Keratinocyte (primary cell): Measurements from ENCODE around the gene DUSP16. TPM values are rescaled to one million over a fixed set of nuclear protein-coding genes. Genes with fewer than 3 reads are reported as not detected.

Experiments
- DNase-seq: peaks from one replicate; pipeline ENCODE4 v3.0.0-alpha.2; 2011; ENCODE audit warnings: low read depth, missing footprints, low spot score
- FAIRE-seq: peaks from 2 replicates; lab custom pipeline; 2011; peaks lifted over from hg19 to GRCh38; lab: Jason Lieb, UNC
- H2AFZ ChIP-seq: 2 replicates; pipeline ENCODE4 v1.6.0; 2012; ENCODE audit warnings: low read length, control low read depth, inconsistent platforms; ENCODE audit not compliant: control insufficient read depth
- H3K27ac ChIP-seq: 2 replicates; pipeline ENCODE4 v1.5.1; 2011; ENCODE audit warnings: low read length; ENCODE audit not compliant: control insufficient read depth, insufficient read depth
- H3K27me3 ChIP-seq: 3 replicates; pipeline ENCODE4 v1.6.0; 2011; ENCODE audit warnings: low read length; ENCODE audit not compliant: control insufficient read depth, insufficient read depth; ENCODE audit errors: extremely low read depth
- H3K36me3 ChIP-seq, 2 experiments: 2 replicates in 1 of 2; 3 replicates in 1 of 2; pipeline ENCODE4 v1.5.1; 2011; ENCODE audit warnings: low read length in 2 of 2, mild to moderate bottlenecking in 1 of 2; ENCODE audit not compliant: control insufficient read depth in 2 of 2, insufficient read depth in 2 of 2; ENCODE audit errors: extremely low read depth in 1 of 2
- H3K4me1 ChIP-seq: 3 replicates; pipeline ENCODE4 v1.5.1; 2011; ENCODE audit warnings: low read length; ENCODE audit not compliant: control insufficient read depth, insufficient read depth; ENCODE audit errors: extremely low read depth
- H3K4me2 ChIP-seq: 3 replicates; pipeline ENCODE4 v1.6.0; 2011; ENCODE audit warnings: low read depth, low read length; ENCODE audit not compliant: control insufficient read depth, insufficient read depth; ENCODE audit errors: extremely low read depth
- H3K4me3 ChIP-seq, 3 experiments: fragments of 200-600 bp in 1 of 3; sonication (generic) in 1 of 3; 2 replicates in 2 of 3; 3 replicates in 1 of 3; pipeline ENCODE4 v1.5.1; 2011 to 2016; ENCODE audit warnings: low read length in 3 of 3, mild to moderate bottlenecking in 3 of 3, control low read depth in 2 of 3, inconsistent platforms in 1 of 3, low read depth in 1 of 3, mixed read lengths in 1 of 3, mixed run types in 1 of 3, moderate library complexity in 1 of 3; ENCODE audit not compliant: control insufficient read depth in 2 of 3, insufficient read depth in 2 of 3; ENCODE audit errors: extremely low read depth in 1 of 3
- H3K79me2 ChIP-seq: 2 replicates; pipeline ENCODE4 v1.6.0; 2012; ENCODE audit warnings: low read length; ENCODE audit not compliant: control insufficient read depth, insufficient read depth
- H3K9ac ChIP-seq: 3 replicates; pipeline ENCODE4 v1.6.0; 2011; ENCODE audit warnings: low read length; ENCODE audit not compliant: control insufficient read depth, insufficient read depth; ENCODE audit errors: extremely low read depth
- H3K9me1 ChIP-seq: 3 replicates; pipeline ENCODE4 v1.6.0; 2011; ENCODE audit warnings: low read length; ENCODE audit not compliant: control insufficient read depth, insufficient read depth; ENCODE audit errors: extremely low read depth
- H3K9me3 ChIP-seq: 2 replicates; pipeline ENCODE4 v1.5.1; 2012; ENCODE audit warnings: low read depth, low read length; ENCODE audit not compliant: control insufficient read depth
- H4K20me1 ChIP-seq: 3 replicates; pipeline ENCODE4 v1.6.0; 2011; ENCODE audit warnings: low read length; ENCODE audit not compliant: control insufficient read depth, insufficient read depth; ENCODE audit errors: extremely low read depth
- EZH2 ChIP-seq: IDR thresholded peaks from one replicate; pipeline ENCODE4 v1.6.1; 2012; ENCODE audit warnings: inconsistent platforms, mild to moderate bottlenecking, low read length, moderate library complexity
- dilution Hi-C: fragments of 300-500 bp; cut with MboI; formaldehyde crosslinking; loops from one replicate; pipeline ENCODE4 v1.7.0; 2020; ENCODE audit warnings: low sequenced_read_pairs; ENCODE audit not compliant: extremely low pct_ligation_motif_present
- polyA plus RNA-seq, 5 experiments: library from polyadenylated mRNA; depleted of rRNA in 3 of 5; stranded (reverse) in 3 of 5; stranded (forward) in 1 of 5; unstranded in 1 of 5; fragments of >200 nt; gene quantifications; 1 replicate in 1 of 5; 2 replicates in 3 of 5; 3 replicates in 1 of 5; pipeline versions ENCODE4 v1.2.1 to v1.2.3, GENCODE V29; 2011 to 2012; ENCODE audit warnings: missing spikeins in 2 of 5, low read depth in 1 of 5, low replicate concordance in 1 of 5
- TF ChIP-seq, protein P1 (sequence below), 3 experiments: IDR thresholded peaks in 1 of 3; conservative IDR thresholded peaks in 1 of 3; optimal IDR thresholded peaks in 1 of 3; 2 replicates in 2 of 3; 3 replicates in 1 of 3; pipeline versions ENCODE3 to v1.5.1; 2011; ENCODE audit warnings: low read length in 3 of 3, mild to moderate bottlenecking in 3 of 3, moderate library complexity in 2 of 3, control low read depth in 1 of 3, inconsistent platforms in 1 of 3; ENCODE audit not compliant: insufficient read depth in 2 of 3; ENCODE audit errors: extremely low read depth in 1 of 3

DUSP16 gene
- polyA plus RNA-seq, 1 donor (not counting 4 experiments of a cell fraction or from before 2014, with no cell fraction given): 9.3 TPM

DNA sequence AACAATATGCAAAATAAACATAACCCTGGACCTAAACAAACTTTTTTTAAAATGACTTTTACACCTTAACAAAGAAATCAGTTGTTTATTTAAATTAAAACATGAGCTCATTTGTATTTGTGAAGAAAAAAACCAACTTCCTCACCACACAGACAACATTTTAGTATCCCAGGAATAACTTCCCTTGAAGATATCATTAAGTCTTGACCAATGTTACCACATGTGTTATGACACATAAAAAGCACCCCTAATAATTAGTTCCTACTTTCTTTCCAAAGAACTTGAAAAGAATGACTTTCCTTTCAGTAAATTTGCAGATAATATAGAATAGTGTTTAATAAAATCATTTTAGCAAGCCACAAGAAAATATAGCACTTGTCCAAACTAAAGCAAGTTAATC is 42.4 kb downstream of the DUSP16 start:
- Histone ChIP-seq H3K27me3 (no peaks in the 10 kb centered on the region), H3K4me2 (no peak overlapping the region), H2AFZ (no peak overlapping the region), H3K4me3 (no peak overlapping the region), H3K27ac (no peak overlapping the region), H3K36me3 (peaks cover 1 to 6% of the 10 kb centered on the region in 2 experiments), H3K9me1 (no peaks in the 10 kb centered on the region), H3K9me3 (no peaks in the 10 kb centered on the region), H3K9ac (no peak overlapping the region), H3K4me1 (no peaks in the 10 kb centered on the region), H3K79me2 (no peaks in the 10 kb centered on the region), H4K20me1 (no peaks in the 10 kb centered on the region)
- dilution Hi-C loops: no loop called here
- no peak for TF ChIP-seq EZH2
- TF ChIP-seq, protein P1, sequence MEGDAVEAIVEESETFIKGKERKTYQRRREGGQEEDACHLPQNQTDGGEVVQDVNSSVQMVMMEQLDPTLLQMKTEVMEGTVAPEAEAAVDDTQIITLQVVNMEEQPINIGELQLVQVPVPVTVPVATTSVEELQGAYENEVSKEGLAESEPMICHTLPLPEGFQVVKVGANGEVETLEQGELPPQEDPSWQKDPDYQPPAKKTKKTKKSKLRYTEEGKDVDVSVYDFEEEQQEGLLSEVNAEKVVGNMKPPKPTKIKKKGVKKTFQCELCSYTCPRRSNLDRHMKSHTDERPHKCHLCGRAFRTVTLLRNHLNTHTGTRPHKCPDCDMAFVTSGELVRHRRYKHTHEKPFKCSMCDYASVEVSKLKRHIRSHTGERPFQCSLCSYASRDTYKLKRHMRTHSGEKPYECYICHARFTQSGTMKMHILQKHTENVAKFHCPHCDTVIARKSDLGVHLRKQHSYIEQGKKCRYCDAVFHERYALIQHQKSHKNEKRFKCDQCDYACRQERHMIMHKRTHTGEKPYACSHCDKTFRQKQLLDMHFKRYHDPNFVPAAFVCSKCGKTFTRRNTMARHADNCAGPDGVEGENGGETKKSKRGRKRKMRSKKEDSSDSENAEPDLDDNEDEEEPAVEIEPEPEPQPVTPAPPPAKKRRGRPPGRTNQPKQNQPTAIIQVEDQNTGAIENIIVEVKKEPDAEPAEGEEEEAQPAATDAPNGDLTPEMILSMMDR (optimal IDR thresholded peaks at IDR 0.05 in 1 of 3, IDR thresholded peaks at IDR 0.05 in 1 of 3, conservative IDR thresholded peaks at IDR 0.05 in 1 of 3; ENCODE audit: extremely low read depth in 1 of 3, insufficient read depth in 2 of 3, low read length in 3 of 3): no peak
- no peak for FAIRE-seq
- DNase-seq: no peak

DNA sequence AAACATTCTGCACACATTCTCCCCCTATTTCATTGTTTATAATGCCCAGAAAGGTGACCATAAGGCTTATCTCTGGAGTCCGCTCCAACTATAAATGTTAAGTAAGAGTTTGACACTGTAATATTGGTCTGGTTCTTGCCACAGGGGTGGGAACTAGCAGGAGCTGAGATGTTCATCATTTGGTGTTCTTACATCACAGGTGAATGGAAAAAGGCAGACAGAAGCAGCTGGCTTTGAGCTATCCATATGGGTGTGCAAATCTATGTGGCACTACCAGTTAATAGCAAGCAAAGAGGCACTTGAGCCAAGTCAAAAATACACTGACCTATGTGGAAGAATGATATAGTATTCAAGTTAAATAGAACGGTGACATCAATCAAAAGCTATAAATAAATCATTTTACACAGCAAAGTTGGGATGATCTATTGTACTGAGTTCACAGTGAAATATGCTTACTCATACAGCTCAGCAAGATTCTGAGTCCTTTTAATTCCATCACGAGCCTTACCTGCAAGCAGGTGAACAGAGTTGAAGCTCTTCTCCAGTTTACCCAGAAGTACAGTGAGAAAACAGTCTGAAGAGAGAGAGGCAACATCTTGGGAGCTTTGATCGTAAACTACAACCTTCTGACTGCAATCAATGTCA is 43.2 kb downstream of the DUSP16 start:
- no peak overlapping the region for H3K4me2 ChIP-seq

More for the DNA sequence above, 43.2 kb downstream of the DUSP16 start:
- Histone ChIP-seq H4K20me1 (no peaks in the 10 kb centered on the region), H2AFZ (no peak overlapping the region), H3K9me3 (no peaks in the 10 kb centered on the region), H3K4me3 (no peak overlapping the region), H3K27me3 (no peaks in the 10 kb centered on the region), H3K9ac (no peak overlapping the region), H3K4me1 (no peaks in the 10 kb centered on the region), H3K36me3 (peaks cover 1 to 6% of the 10 kb centered on the region in 2 experiments), H3K27ac (no peak overlapping the region), H3K9me1 (no peaks in the 10 kb centered on the region), H3K79me2 (no peaks in the 10 kb centered on the region)
- TF ChIP-seq EZH2: no peak
- TF ChIP-seq, protein P1 (optimal IDR thresholded peaks at IDR 0.05 in 1 of 3, IDR thresholded peaks at IDR 0.05 in 1 of 3, conservative IDR thresholded peaks at IDR 0.05 in 1 of 3; ENCODE audit: extremely low read depth in 1 of 3, insufficient read depth in 2 of 3, low read length in 3 of 3): no peak
- FAIRE-seq: peak; percentile 26
- DNase-seq: no peak
- dilution Hi-C loops: no loop called here
